GM23338 (cell line): ENCODE measurements around the gene COLQ. TPM values are rescaled to one million over a fixed set of nuclear protein-coding genes. Genes with fewer than 3 reads are reported as not detected.

Experiments
- ATAC-seq: fragments of 200-7000 bp; cut with Tn5 transposase; 3 replicates; pipeline ENCODE4 v1.9.1; 2020
- DNase-seq: peaks from one replicate; pipeline ENCODE4 v3.0.0-alpha.2; 2015; ENCODE audit warnings: low spot score
- H2AFZ ChIP-seq: fragments of 200-600 bp; sonication (generic); 2 replicates; pipeline ENCODE4 v1.8.0; 2016; ENCODE audit warnings: antibody characterized with exemption, mild to moderate bottlenecking, moderate library complexity
- H3F3A ChIP-seq: fragments of 200-600 bp; sonication (generic); replicated peaks from 2 replicates; pipeline ENCODE4 v1.8.0; 2017; ENCODE audit warnings: antibody characterized with exemption, mixed run types, low read depth
- H3K27ac ChIP-seq: fragments of 200-600 bp; sonication (generic); 2 replicates; pipeline ENCODE4 v1.6.1; 2016; ENCODE audit warnings: low read depth
- H3K27me3 ChIP-seq: fragments of 200-600 bp; sonication (generic); 2 replicates; pipeline ENCODE4 v1.8.0; 2016; ENCODE audit warnings: mild to moderate bottlenecking, mixed run types, moderate library complexity; ENCODE audit not compliant: insufficient read depth
- H3K36me3 ChIP-seq: fragments of 200-600 bp; sonication (generic); 2 replicates; pipeline ENCODE4 v1.8.0; 2016; ENCODE audit warnings: mild to moderate bottlenecking; ENCODE audit not compliant: insufficient read depth
- H3K4me1 ChIP-seq: fragments of 200-600 bp; sonication (generic); 2 replicates; pipeline ENCODE4 v1.8.0; 2016; ENCODE audit warnings: mild to moderate bottlenecking, moderate library complexity; ENCODE audit not compliant: insufficient read depth
- H3K4me2 ChIP-seq: fragments of 200-600 bp; sonication (generic); 2 replicates; pipeline ENCODE4 v1.7.1; 2017; ENCODE audit warnings: mixed run types
- H3K4me3 ChIP-seq: fragments of 200-600 bp; sonication (generic); 2 replicates; pipeline ENCODE4 v1.6.1; 2016; ENCODE audit warnings: mixed run types
- H3K79me2 ChIP-seq: fragments of 200-600 bp; sonication (generic); replicated peaks from 2 replicates; pipeline ENCODE4 v1.8.0; 2017; ENCODE audit warnings: mild to moderate bottlenecking; ENCODE audit not compliant: insufficient read depth
- H3K9me2 ChIP-seq: fragments of 200-600 bp; sonication (generic); 2 replicates; pipeline ENCODE4 v1.8.0; 2017; ENCODE audit not compliant: insufficient read depth
- H4K20me1 ChIP-seq: fragments of 200-600 bp; sonication (generic); replicated peaks from 2 replicates; pipeline ENCODE4 v1.8.0; 2017; ENCODE audit warnings: mild to moderate bottlenecking; ENCODE audit not compliant: insufficient read depth
- H3K27ac Mint-ChIP-seq: 2 replicates; pipeline ENCODE4 v1.8.0; 2020; ENCODE audit warnings: inconsistent platforms, mild to moderate bottlenecking, moderate library complexity, mixed read lengths
- H3K27me3 Mint-ChIP-seq: 3 replicates; pipeline ENCODE4 v1.8.0; 2022; ENCODE audit warnings: low read depth, mild to moderate bottlenecking, moderate library complexity, mixed read lengths, inconsistent platforms; ENCODE audit not compliant: insufficient read depth, poor library complexity
- H3K36me3 Mint-ChIP-seq: 3 replicates; pipeline ENCODE4 v1.8.0; 2021; ENCODE audit warnings: low read depth, mild to moderate bottlenecking, inconsistent platforms, moderate library complexity, mixed read lengths
- H3K4me1 Mint-ChIP-seq: 3 replicates; pipeline ENCODE4 v1.8.0; 2020; ENCODE audit warnings: mild to moderate bottlenecking, inconsistent platforms, mixed read lengths
- H3K4me3 Mint-ChIP-seq: 3 replicates; pipeline ENCODE4 v1.8.0; 2021; ENCODE audit warnings: moderate library complexity, mild to moderate bottlenecking, inconsistent platforms, mixed read lengths
- H3K9me3 Mint-ChIP-seq: 3 replicates; pipeline ENCODE4 v1.8.0; 2020; ENCODE audit warnings: moderate library complexity, mild to moderate bottlenecking, inconsistent platforms, mixed read lengths
- EZH2phosphoT487 ChIP-seq: fragments of 200-600 bp; sonication (generic); IDR thresholded peaks from one replicate; pipeline ENCODE4 v1.8.1; 2018; ENCODE audit warnings: antibody characterized with exemption; ENCODE audit not compliant: unreplicated experiment
- JUNB ChIP-seq: IDR thresholded peaks from one replicate; pipeline ENCODE4 v1.6.1; 2016; ENCODE audit warnings: antibody characterized with exemption; ENCODE audit not compliant: unreplicated experiment
- POLR2AphosphoS5 ChIP-seq: IDR thresholded peaks from 2 replicates; pipeline ENCODE4 v1.6.1; 2016; ENCODE audit warnings: antibody characterized with exemption, low read depth
- STAT1 ChIP-seq: IDR thresholded peaks from one replicate; pipeline ENCODE4 v1.6.1; 2016; ENCODE audit warnings: antibody characterized with exemption; ENCODE audit not compliant: unreplicated experiment
- ZNF331 ChIP-seq: fragments of 250-450 bp; sonication (Bioruptor Pico); IDR thresholded peaks from 2 replicates; pipeline ENCODE4 v1.5.0; 2020; ENCODE audit warnings: low read depth, mild to moderate bottlenecking, moderate library complexity
- polyA plus RNA-seq: library from polyadenylated mRNA; unstranded; fragments of >200 nt; fragmentation: Nextera tagmentation; extraction: Ambion mirVana; gene quantifications from 2 replicates; pipeline ENCODE4 v1.2.1, GENCODE V29; 2016
- total RNA-seq: library from RNA; depleted of rRNA; stranded (reverse); fragments of >200 nt; shearing (Covaris generic); gene quantifications from 2 replicates; pipeline ENCODE4 v1.2.3, GENCODE V29; 2014
- TF ChIP-seq, protein P1 (sequence below): fragments of 250-450 bp; sonication (Bioruptor Pico); IDR thresholded peaks from 2 replicates; pipeline ENCODE4 v1.5.0; 2020; ENCODE audit warnings: mild to moderate bottlenecking, moderate library complexity

The COLQ gene
- total and polyA plus RNA-seq, 2 experiments from 2014 or later, result 0.78 to 2.0 TPM

DNA sequence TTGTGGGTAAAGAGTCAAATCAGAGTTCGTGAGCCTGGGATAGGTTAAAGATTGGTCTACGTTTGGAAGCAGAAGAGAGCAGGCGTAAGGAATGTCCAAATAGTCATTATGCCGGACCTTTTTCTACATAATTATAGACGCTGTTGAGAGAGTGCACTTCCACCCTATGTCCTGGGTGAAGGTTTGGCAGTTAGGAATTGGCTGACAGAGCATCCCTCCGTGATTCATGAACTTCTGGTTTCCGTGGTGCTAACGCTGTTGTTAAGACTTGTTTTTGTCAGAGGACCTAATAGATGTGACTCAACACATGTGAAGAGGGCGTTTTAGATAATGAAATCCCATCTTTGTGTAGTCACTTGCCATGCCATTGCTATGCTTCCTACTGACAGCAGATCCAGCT, 93.0 kb downstream of the COLQ start (continued):
- TF ChIP-seq, protein P1, sequence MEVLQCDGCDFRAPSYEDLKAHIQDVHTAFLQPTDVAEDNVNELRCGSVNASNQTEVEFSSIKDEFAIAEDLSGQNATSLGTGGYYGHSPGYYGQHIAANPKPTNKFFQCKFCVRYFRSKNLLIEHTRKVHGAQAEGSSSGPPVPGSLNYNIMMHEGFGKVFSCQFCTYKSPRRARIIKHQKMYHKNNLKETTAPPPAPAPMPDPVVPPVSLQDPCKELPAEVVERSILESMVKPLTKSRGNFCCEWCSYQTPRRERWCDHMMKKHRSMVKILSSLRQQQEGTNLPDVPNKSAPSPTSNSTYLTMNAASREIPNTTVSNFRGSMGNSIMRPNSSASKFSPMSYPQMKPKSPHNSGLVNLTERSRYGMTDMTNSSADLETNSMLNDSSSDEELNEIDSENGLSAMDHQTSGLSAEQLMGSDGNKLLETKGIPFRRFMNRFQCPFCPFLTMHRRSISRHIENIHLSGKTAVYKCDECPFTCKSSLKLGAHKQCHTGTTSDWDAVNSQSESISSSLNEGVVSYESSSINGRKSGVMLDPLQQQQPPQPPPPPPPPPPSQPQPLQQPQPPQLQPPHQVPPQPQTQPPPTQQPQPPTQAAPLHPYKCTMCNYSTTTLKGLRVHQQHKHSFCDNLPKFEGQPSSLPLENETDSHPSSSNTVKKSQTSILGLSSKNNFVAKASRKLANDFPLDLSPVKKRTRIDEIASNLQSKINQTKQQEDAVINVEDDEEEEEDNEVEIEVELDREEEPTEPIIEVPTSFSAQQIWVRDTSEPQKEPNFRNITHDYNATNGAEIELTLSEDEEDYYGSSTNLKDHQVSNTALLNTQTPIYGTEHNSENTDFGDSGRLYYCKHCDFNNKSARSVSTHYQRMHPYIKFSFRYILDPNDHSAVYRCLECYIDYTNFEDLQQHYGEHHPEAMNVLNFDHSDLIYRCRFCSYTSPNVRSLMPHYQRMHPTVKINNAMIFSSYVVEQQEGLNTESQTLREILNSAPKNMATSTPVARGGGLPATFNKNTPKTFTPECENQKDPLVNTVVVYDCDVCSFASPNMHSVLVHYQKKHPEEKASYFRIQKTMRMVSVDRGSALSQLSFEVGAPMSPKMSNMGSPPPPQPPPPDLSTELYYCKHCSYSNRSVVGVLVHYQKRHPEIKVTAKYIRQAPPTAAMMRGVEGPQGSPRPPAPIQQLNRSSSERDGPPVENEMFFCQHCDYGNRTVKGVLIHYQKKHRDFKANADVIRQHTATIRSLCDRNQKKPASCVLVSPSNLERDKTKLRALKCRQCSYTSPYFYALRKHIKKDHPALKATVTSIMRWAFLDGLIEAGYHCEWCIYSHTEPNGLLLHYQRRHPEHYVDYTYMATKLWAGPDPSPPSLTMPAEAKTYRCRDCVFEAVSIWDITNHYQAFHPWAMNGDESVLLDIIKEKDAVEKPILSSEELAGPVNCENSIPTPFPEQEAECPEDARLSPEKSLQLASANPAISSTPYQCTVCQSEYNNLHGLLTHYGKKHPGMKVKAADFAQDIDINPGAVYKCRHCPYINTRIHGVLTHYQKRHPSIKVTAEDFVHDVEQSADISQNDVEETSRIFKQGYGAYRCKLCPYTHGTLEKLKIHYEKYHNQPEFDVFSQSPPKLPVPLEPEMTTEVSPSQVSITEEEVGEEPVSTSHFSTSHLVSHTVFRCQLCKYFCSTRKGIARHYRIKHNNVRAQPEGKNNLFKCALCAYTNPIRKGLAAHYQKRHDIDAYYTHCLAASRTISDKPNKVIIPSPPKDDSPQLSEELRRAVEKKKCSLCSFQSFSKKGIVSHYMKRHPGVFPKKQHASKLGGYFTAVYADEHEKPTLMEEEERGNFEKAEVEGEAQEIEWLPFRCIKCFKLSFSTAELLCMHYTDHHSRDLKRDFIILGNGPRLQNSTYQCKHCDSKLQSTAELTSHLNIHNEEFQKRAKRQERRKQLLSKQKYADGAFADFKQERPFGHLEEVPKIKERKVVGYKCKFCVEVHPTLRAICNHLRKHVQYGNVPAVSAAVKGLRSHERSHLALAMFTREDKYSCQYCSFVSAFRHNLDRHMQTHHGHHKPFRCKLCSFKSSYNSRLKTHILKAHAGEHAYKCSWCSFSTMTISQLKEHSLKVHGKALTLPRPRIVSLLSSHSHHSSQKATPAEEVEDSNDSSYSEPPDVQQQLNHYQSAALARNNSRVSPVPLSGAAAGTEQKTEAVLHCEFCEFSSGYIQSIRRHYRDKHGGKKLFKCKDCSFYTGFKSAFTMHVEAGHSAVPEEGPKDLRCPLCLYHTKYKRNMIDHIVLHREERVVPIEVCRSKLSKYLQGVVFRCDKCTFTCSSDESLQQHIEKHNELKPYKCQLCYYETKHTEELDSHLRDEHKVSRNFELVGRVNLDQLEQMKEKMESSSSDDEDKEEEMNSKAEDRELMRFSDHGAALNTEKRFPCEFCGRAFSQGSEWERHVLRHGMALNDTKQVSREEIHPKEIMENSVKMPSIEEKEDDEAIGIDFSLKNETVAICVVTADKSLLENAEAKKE (CRISPR knock-in tag), result no peak
- TF ChIP-seq JUNB (no peak), POLR2AphosphoS5 (no peak), EZH2phosphoT487 (no peak), STAT1 (no peak)

DNA sequence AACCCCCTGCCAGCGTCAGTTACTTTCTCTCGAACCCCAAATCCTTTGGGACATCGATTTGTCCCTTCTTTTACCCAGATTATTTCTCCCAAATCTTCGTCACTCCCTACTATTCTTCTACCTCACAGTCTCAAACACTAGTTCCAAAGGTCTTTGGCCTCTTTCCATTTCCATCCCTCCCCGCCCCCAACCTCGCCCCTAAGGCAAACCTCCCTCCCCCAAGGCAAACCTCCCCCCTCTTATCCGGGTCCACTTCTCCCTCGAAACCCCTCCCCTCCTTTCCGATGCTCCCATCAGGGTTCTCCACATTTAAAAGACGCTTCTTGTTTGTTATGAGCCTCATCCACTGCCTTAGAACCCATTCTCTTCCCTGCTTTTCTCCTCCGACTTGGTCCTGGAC, 93.5 kb downstream of the COLQ start:
- Histone ChIP-seq H3K9me2 (no peaks in the 10 kb centered on the region), H3K27me3 (no peaks in the 10 kb centered on the region), H3K4me1 (peaks cover 19% of the 10 kb centered on the region), H3K4me3 (peak overlapping the region; percentile 96), H3K79me2 (peaks cover 69% of the 10 kb centered on the region), H3K27ac (peak overlapping the region; percentile 88), H3K4me2 (peak overlapping the region; percentile 94), H3K36me3 (peaks cover 24% of the 10 kb centered on the region), H4K20me1 (peaks cover 14% of the 10 kb centered on the region), H2AFZ (peak overlapping the region; percentile 98), H3F3A (peaks cover 3% of the 10 kb centered on the region; the same call in 1 of the 2 replicates)
- TF ChIP-seq ZNF331 (CRISPR knock-in tag), result no peak
- peak overlapping the region; percentile 94 for H3K4me3 Mint-ChIP-seq
- peak overlapping the region; percentile 98 for H3K27ac Mint-ChIP-seq
- H3K4me1 Mint-ChIP-seq, result peaks cover 22% of the 10 kb centered on the region
- ATAC-seq, result peak; percentile 21; the same call in 2 of the 3 replicates
- peak; percentile 45 for DNase-seq
- H3K36me3 Mint-ChIP-seq, result peaks cover 25% of the 10 kb centered on the region
- no peaks in the 10 kb centered on the region; the same call in 2 of the 3 replicates for H3K9me3 Mint-ChIP-seq
- peaks cover 8% of the 10 kb centered on the region for H3K27me3 Mint-ChIP-seq
